ENCODE results near the gene QRFP. TPM values are rescaled to one million over a fixed set of nuclear protein-coding genes. Genes with fewer than 3 reads are reported as not detected.

Gene QRFP
- total and polyA plus RNA-seq, 2 of the 8 experiments (the other 6 are each of a cell fraction or from before 2014, with no cell fraction given): not detected

DNA sequence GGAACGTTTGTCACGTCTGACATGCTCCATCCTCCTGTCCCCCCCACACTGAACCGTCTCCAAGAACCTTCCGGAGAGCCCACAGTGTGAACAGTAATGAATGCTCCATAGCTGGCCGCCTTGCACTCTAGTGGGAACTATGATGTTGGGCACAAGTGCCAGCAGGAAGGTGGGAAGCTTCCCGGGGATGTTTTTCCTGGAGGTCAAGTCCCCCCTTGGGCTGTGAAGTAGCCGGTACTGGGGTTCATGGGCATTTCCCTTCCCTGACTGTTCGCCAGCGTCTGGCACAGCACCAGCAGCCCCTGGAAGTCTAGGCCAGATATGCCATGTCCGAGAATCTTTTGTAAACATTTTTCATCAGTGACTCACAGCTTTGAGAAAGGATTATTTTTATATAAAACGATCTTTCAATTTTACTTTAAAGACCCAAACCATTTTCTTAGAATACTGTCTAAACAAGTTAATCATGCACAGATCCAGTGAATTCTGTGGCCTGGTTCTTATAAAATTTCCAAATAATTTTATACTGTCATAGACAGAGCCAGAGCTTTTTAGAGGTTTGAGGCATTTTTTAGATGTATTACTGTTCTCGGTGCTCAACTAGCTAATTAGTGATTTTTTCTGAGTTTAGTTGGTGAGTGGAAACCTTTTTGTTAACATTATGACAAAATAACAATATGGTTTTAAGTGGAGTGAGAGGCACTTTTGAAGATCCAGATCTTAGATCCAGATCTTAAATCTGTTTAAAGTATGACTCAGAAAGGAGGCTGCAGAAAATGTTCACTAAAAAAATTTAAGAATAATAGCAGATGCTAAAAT, 49.9 kb downstream of the QRFP start (continued):
- TF ChIP-seq, protein P1, sequence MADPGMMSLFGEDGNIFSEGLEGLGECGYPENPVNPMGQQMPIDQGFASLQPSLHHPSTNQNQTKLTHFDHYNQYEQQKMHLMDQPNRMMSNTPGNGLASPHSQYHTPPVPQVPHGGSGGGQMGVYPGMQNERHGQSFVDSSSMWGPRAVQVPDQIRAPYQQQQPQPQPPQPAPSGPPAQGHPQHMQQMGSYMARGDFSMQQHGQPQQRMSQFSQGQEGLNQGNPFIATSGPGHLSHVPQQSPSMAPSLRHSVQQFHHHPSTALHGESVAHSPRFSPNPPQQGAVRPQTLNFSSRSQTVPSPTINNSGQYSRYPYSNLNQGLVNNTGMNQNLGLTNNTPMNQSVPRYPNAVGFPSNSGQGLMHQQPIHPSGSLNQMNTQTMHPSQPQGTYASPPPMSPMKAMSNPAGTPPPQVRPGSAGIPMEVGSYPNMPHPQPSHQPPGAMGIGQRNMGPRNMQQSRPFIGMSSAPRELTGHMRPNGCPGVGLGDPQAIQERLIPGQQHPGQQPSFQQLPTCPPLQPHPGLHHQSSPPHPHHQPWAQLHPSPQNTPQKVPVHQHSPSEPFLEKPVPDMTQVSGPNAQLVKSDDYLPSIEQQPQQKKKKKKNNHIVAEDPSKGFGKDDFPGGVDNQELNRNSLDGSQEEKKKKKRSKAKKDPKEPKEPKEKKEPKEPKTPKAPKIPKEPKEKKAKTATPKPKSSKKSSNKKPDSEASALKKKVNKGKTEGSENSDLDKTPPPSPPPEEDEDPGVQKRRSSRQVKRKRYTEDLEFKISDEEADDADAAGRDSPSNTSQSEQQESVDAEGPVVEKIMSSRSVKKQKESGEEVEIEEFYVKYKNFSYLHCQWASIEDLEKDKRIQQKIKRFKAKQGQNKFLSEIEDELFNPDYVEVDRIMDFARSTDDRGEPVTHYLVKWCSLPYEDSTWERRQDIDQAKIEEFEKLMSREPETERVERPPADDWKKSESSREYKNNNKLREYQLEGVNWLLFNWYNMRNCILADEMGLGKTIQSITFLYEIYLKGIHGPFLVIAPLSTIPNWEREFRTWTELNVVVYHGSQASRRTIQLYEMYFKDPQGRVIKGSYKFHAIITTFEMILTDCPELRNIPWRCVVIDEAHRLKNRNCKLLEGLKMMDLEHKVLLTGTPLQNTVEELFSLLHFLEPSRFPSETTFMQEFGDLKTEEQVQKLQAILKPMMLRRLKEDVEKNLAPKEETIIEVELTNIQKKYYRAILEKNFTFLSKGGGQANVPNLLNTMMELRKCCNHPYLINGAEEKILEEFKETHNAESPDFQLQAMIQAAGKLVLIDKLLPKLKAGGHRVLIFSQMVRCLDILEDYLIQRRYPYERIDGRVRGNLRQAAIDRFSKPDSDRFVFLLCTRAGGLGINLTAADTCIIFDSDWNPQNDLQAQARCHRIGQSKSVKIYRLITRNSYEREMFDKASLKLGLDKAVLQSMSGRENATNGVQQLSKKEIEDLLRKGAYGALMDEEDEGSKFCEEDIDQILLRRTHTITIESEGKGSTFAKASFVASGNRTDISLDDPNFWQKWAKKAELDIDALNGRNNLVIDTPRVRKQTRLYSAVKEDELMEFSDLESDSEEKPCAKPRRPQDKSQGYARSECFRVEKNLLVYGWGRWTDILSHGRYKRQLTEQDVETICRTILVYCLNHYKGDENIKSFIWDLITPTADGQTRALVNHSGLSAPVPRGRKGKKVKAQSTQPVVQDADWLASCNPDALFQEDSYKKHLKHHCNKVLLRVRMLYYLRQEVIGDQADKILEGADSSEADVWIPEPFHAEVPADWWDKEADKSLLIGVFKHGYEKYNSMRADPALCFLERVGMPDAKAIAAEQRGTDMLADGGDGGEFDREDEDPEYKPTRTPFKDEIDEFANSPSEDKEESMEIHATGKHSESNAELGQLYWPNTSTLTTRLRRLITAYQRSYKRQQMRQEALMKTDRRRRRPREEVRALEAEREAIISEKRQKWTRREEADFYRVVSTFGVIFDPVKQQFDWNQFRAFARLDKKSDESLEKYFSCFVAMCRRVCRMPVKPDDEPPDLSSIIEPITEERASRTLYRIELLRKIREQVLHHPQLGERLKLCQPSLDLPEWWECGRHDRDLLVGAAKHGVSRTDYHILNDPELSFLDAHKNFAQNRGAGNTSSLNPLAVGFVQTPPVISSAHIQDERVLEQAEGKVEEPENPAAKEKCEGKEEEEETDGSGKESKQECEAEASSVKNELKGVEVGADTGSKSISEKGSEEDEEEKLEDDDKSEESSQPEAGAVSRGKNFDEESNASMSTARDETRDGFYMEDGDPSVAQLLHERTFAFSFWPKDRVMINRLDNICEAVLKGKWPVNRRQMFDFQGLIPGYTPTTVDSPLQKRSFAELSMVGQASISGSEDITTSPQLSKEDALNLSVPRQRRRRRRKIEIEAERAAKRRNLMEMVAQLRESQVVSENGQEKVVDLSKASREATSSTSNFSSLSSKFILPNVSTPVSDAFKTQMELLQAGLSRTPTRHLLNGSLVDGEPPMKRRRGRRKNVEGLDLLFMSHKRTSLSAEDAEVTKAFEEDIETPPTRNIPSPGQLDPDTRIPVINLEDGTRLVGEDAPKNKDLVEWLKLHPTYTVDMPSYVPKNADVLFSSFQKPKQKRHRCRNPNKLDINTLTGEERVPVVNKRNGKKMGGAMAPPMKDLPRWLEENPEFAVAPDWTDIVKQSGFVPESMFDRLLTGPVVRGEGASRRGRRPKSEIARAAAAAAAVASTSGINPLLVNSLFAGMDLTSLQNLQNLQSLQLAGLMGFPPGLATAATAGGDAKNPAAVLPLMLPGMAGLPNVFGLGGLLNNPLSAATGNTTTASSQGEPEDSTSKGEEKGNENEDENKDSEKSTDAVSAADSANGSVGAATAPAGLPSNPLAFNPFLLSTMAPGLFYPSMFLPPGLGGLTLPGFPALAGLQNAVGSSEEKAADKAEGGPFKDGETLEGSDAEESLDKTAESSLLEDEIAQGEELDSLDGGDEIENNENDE (IDR thresholded peaks at IDR 0.05; ENCODE audit: insufficient replicate concordance, low read length): no peak
- TF ChIP-seq CHD1 (IDR thresholded peaks at IDR 0.05; ENCODE audit: low read depth, low read length) (no peak), SIX5 (IDR thresholded peaks at IDR 0.05; ENCODE audit: low read depth, low read length) (no peak), GABPA (IDR thresholded peaks at IDR 0.05; ENCODE audit: borderline replicate concordance, insufficient read depth, low read length) (no peak)
- TF ChIP-seq, protein P2, sequence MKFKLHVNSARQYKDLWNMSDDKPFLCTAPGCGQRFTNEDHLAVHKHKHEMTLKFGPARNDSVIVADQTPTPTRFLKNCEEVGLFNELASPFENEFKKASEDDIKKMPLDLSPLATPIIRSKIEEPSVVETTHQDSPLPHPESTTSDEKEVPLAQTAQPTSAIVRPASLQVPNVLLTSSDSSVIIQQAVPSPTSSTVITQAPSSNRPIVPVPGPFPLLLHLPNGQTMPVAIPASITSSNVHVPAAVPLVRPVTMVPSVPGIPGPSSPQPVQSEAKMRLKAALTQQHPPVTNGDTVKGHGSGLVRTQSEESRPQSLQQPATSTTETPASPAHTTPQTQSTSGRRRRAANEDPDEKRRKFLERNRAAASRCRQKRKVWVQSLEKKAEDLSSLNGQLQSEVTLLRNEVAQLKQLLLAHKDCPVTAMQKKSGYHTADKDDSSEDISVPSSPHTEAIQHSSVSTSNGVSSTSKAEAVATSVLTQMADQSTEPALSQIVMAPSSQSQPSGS (IDR thresholded peaks at IDR 0.05; ENCODE audit: low read length): no peak

Data from H1 (cell line).